ENCODE measurements around the gene KRTAP10-7.

- no peak for TF ChIP-seq CTCF (IDR thresholded peaks at IDR 0.05)
- no peak for TF ChIP-seq EZH2 (IDR thresholded peaks at IDR 0.05)
Measured at GRCh38 chr21:44612029-44612486, 11.7 kb downstream of the KRTAP10-7 start, which contains the start of gene KRTAP10-8.
